SK-N-SH (cell line): ENCODE results near the gene ZC3H18. TPM values are rescaled to one million over a fixed set of nuclear protein-coding genes. Genes with fewer than 3 reads are reported as not detected.
A peak's percentile ranks its signal among the peaks of the same experiment; 100 is the strongest.

ENCODE experiments used
- CTCF ChIA-PET: fragments of 300-600, 350-600 bp; formaldehyde crosslinking; extraction: SDS; loops from one replicate; lab custom pipeline; 2021; lab: Yijun Ruan, JAX
- POLR2A ChIA-PET: fragments of 350-600 bp; sonication (Branson Sonifier 250); formaldehyde crosslinking; extraction: SDS; loops from one replicate; lab custom pipeline; 2020; ENCODE audit warnings: antibody characterized with exemption, inconsistent platforms; lab: Yijun Ruan, JAX
- DNase-seq: peaks from one replicate; pipeline ENCODE4 v3.0.0; 2012
- H2AFZ ChIP-seq: fragments of 200-600 bp; sonication (generic); 2 replicates; pipeline ENCODE4 v1.8.1; 2016; ENCODE audit warnings: antibody characterized with exemption, mild to moderate bottlenecking, low read depth
- H3F3A ChIP-seq: fragments of 200-600 bp; sonication (generic); replicated peaks from 2 replicates; pipeline ENCODE3; 2016; ENCODE audit warnings: antibody characterized with exemption, mild to moderate bottlenecking; ENCODE audit not compliant: insufficient read depth
- H3K27ac ChIP-seq, 2 experiments: fragments of 200-500 bp in 1 of 2; fragments of 200-600 bp in 1 of 2; sonication (Bioruptor generic) in 1 of 2; sonication (generic), shearing (Covaris generic) in 1 of 2; 2 replicates each; pipeline versions ENCODE4 v1.5.1 to v1.6.1; 2014 to 2016; ENCODE audit warnings: low read depth in 2 of 2, inconsistent platforms in 1 of 2, low read length in 1 of 2, mild to moderate bottlenecking in 1 of 2, mixed read lengths in 1 of 2
- H3K27me3 ChIP-seq: fragments of 200-600 bp; sonication (generic), shearing (Covaris generic); 2 replicates; pipeline ENCODE4 v1.6.1; 2016; ENCODE audit warnings: mixed run types; ENCODE audit not compliant: insufficient read depth
- H3K36me3 ChIP-seq, 2 experiments: fragments of 200-500 bp in 1 of 2; fragments of 200-600 bp in 1 of 2; sonication (Bioruptor generic) in 1 of 2; sonication (generic) in 1 of 2; replicated peaks in 1 of 2; 2 replicates each; pipeline versions ENCODE3 to v1.5.1; 2014 to 2016; ENCODE audit warnings: low read length in 1 of 2, mild to moderate bottlenecking in 1 of 2; ENCODE audit not compliant: insufficient read depth in 2 of 2, control insufficient read depth in 1 of 2
- H3K4me1 ChIP-seq, 2 experiments: fragments of 200-500 bp in 1 of 2; fragments of 200-600 bp in 1 of 2; sonication (Bioruptor generic) in 1 of 2; sonication (generic), shearing (Covaris generic) in 1 of 2; 2 replicates each; pipeline versions ENCODE4 v1.5.1 to v1.6.1; 2014 to 2016; ENCODE audit warnings: low read depth in 1 of 2, low read length in 1 of 2, mixed run types in 1 of 2; ENCODE audit not compliant: insufficient read depth in 2 of 2, control insufficient read depth in 1 of 2
- H3K4me2 ChIP-seq: fragments of 200-600 bp; sonication (generic), shearing (Covaris generic); 2 replicates; pipeline ENCODE4 v1.6.1; 2017; ENCODE audit warnings: mixed run types
- H3K4me3 ChIP-seq, 2 experiments: fragments of 200-500 bp in 1 of 2; fragments of 200-600 bp in 1 of 2; sonication (Bioruptor generic) in 1 of 2; sonication (generic), shearing (Covaris generic) in 1 of 2; 2 replicates each; pipeline versions ENCODE4 v1.5.1 to v1.8.1; 2014 to 2016; ENCODE audit warnings: low read depth in 2 of 2, inconsistent platforms in 1 of 2, low read length in 1 of 2, mild to moderate bottlenecking in 1 of 2, mixed read lengths in 1 of 2, moderate library complexity in 1 of 2
- H3K79me2 ChIP-seq: fragments of 200-600 bp; sonication (generic); 2 replicates; pipeline ENCODE4 v1.8.1; 2017; ENCODE audit warnings: mild to moderate bottlenecking; ENCODE audit not compliant: insufficient read depth
- H3K9ac ChIP-seq: fragments of 200-600 bp; sonication (generic); 2 replicates; pipeline ENCODE4 v1.6.1; 2017; ENCODE audit warnings: mixed run types
- H3K9me2 ChIP-seq: fragments of 200-600 bp; sonication (generic); 2 replicates; pipeline ENCODE4 v1.6.1; 2017; ENCODE audit warnings: mixed run types
- H3K9me3 ChIP-seq: fragments of 200-600 bp; sonication (generic); 2 replicates; pipeline ENCODE4 v1.6.1; 2017; ENCODE audit warnings: mixed run types, mild to moderate bottlenecking, moderate library complexity
- H4K20me1 ChIP-seq: fragments of 200-600 bp; sonication (generic); 2 replicates; pipeline ENCODE4 v1.6.1; 2017; ENCODE audit warnings: mild to moderate bottlenecking, mixed run types; ENCODE audit not compliant: insufficient read depth
- CHD2 ChIP-seq: fragments of 150-350 bp; IDR thresholded peaks from 2 replicates; pipeline ENCODE4 v1.6.1; 2018; ENCODE audit warnings: low read length; ENCODE audit not compliant: partially characterized antibody
- ELF1 ChIP-seq: IDR thresholded peaks from 2 replicates; pipeline ENCODE4 v1.4.0; 2012
- EP300 ChIP-seq, 2 experiments: IDR thresholded peaks; 2 replicates each; pipeline versions ENCODE4 v1.4.0 to v1.6.1; 2012; ENCODE audit warnings: borderline replicate concordance in 1 of 2, low read depth in 1 of 2, low read length in 1 of 2
- EZH2phosphoT487 ChIP-seq: fragments of 200-600 bp; sonication (generic); IDR thresholded peaks from 2 replicates; pipeline ENCODE4 v1.6.1; 2017; ENCODE audit warnings: low read depth, mixed run types, mild to moderate bottlenecking, antibody characterized with exemption, moderate library complexity, borderline replicate concordance
- FOXM1 ChIP-seq: IDR thresholded peaks from 2 replicates; pipeline ENCODE4 v1.4.0; 2012; ENCODE audit warnings: low read depth, mild to moderate bottlenecking
- GATA2 ChIP-seq: sonication (generic); formaldehyde crosslinking; IDR thresholded peaks from 2 replicates; pipeline ENCODE4 v1.5.0; 2020; ENCODE audit warnings: mild to moderate bottlenecking, missing genetic modification reagents
- JUND ChIP-seq: IDR thresholded peaks from 2 replicates; pipeline ENCODE4 v1.4.0; 2012
- MEF2A ChIP-seq: IDR thresholded peaks from 2 replicates; pipeline ENCODE4 v1.4.0; 2012; ENCODE audit warnings: low read depth, borderline replicate concordance
- MXI1 ChIP-seq: IDR thresholded peaks from 2 replicates; pipeline ENCODE4 v1.6.1; 2012; ENCODE audit warnings: mild to moderate bottlenecking, low read depth, low read length, improper control_type of control experiment
- NFIC ChIP-seq: IDR thresholded peaks from 2 replicates; pipeline ENCODE4 v1.4.0; 2012; ENCODE audit warnings: borderline replicate concordance
- RAD21 ChIP-seq: IDR thresholded peaks from 2 replicates; pipeline ENCODE4 v1.6.1; 2012; ENCODE audit warnings: mild to moderate bottlenecking, low read length
- RFX5 ChIP-seq: IDR thresholded peaks from 2 replicates; pipeline ENCODE4 v1.6.1; 2012; ENCODE audit warnings: mild to moderate bottlenecking, improper control_type of control experiment, low read length
- RXRA ChIP-seq: IDR thresholded peaks from 2 replicates; pipeline ENCODE4 v1.4.0; 2012; ENCODE audit warnings: low read depth, mild to moderate bottlenecking, borderline replicate concordance
- SMC3 ChIP-seq: IDR thresholded peaks from 2 replicates; pipeline ENCODE4 v1.6.1; 2012; ENCODE audit warnings: low read depth, low read length, improper control_type of control experiment
- TCF12 ChIP-seq: IDR thresholded peaks from 2 replicates; pipeline ENCODE4 v1.4.0; 2012
- TEAD4 ChIP-seq: IDR thresholded peaks from 2 replicates; pipeline ENCODE4 v1.4.0; 2012; ENCODE audit warnings: mild to moderate bottlenecking, borderline replicate concordance; ENCODE audit not compliant: insufficient read depth
- YY1 ChIP-seq: IDR thresholded peaks from 2 replicates; pipeline ENCODE4 v1.4.0; 2012; ENCODE audit warnings: low read depth, mild to moderate bottlenecking
- WGBS: methylation state at CpG from one replicate; pipeline ENCODE4 v1.1.6; 2017; ENCODE audit warnings: low lambda C conversion rate; 5-methylcytosine and 5-hydroxymethylcytosine counted together
- polyA plus RNA-seq, 3 experiments: library from polyadenylated mRNA; depleted of rRNA; stranded (reverse); fragments of >200 nt; gene quantifications; 2 replicates each; pipeline ENCODE4 v1.2.3, GENCODE V29; 2012
- TF ChIP-seq, protein P1 (sequence below): fragments of 150-350 bp; IDR thresholded peaks from 2 replicates; pipeline ENCODE4 v1.6.1; 2016; ENCODE audit warnings: mild to moderate bottlenecking, low read depth, low read length
- TF ChIP-seq, protein P2 (sequence below): IDR thresholded peaks from 2 replicates; pipeline ENCODE4 v1.6.1; 2012; ENCODE audit warnings: mild to moderate bottlenecking, low read depth, low read length, moderate library complexity
- TF ChIP-seq, protein P3 (sequence below): fragments of 200-600 bp; sonication (generic); IDR thresholded peaks from 2 replicates; pipeline ENCODE4 v1.6.1; 2017; ENCODE audit warnings: antibody characterized with exemption, mild to moderate bottlenecking, moderate library complexity
- TF ChIP-seq, protein P4 (sequence below): IDR thresholded peaks from 2 replicates; pipeline ENCODE4 v1.4.0; 2012; ENCODE audit warnings: low read depth
- TF ChIP-seq, protein P5 (sequence below): IDR thresholded peaks from 2 replicates; pipeline ENCODE4 v1.4.0; 2012; ENCODE audit warnings: low read depth, borderline replicate concordance
- TF ChIP-seq, protein P6 (sequence below): IDR thresholded peaks from 2 replicates; pipeline ENCODE4 v1.4.0; 2012; ENCODE audit warnings: low read depth, borderline replicate concordance

Gene ZC3H18
- 18.1 and 32.7 TPM in 2 replicates for polyA plus RNA-seq (2012; rRNA removed)
- polyA plus RNA-seq (2012; cell fraction: cytosol; rRNA removed) = 17.4 and 19.4 TPM in 2 replicates
- 76.1 and 100 TPM in 2 replicates for polyA plus RNA-seq (2012; cell fraction: nucleus; rRNA removed)

DNA sequence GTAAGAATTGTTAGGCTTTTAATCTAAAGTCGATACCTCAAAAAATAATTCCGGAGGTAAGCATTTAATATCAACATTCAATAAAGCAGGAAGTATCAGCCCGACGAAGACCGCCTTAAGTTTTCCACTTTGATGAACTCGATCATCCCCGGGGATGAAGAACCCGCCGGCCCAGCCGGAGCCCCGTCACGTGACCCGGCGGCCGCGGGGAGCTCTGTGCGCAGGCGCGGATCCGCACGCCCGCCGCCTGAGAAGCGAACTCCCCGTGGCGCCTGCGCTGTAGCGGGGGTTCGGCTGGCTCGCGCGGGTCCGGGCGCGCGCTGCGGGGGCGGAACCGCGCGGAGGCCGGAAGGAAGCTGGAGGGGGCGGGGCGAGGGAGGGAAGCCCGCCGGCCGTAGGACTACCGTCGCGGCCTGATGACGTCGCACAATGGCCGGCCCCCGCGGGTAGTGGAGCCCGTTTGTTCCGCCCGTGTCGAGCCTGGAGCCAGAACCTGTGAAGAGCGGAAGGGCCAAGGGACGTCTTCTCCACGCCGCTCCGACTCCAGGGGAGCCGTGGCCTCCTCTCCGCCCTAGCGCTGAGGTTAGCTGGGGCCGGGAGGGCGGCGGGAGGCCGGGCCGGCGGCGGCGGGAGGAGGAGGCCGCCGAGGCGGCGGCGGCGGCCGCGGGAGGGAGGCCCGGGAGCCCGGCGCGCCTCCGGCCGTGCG lies at the start of gene ZC3H18:
TSS of gene ZC3H18 (plus strand) at position 419 of the 706 bp plus-strand sequence. CDS start 6,721 bp downstream, outside the sequence.
- peaks cover 2% of the 10 kb centered on the region for H3F3A ChIP-seq
- H2AFZ ChIP-seq = peak within 1 kb of the TSS; percentile 85
- H3K9me3 ChIP-seq = no peaks in the 10 kb centered on the region
- H3K9ac ChIP-seq = peak within 1 kb of the TSS; percentile 84
- no peaks in the 10 kb centered on the region for H3K9me2 ChIP-seq
- H3K36me3 ChIP-seq = peaks cover 6 to 23% of the 10 kb centered on the region in 2 experiments
- peaks cover 12% of the 10 kb centered on the region in 2 experiments; a peak in 3 of 4 replicates for H3K4me1 ChIP-seq
- H4K20me1 ChIP-seq = peaks cover 35% of the 10 kb centered on the region
- peak within 1 kb of the TSS; percentile 76 to 83 for H3K4me3 ChIP-seq
- H3K4me2 ChIP-seq = peak within 1 kb of the TSS; percentile 99
- ChIA-PET CTCF (interaction anchor here (0.7 to 1.8 kb wide), 5 partner anchors 9 to 133 kb away, joined by 3 to 6 read pairs (median 4); no protein-coding TSS in a partner anchor), POLR2A (interaction anchor here (0.7 to 1.1 kb wide), 4 partner anchors 10 to 619 kb away, joined by 3 to 6 read pairs (median 4); partner anchors contain the start of gene BANP)
- peak within 1 kb of the TSS; percentile 52 to 76; a peak in 3 of 4 replicates for H3K27ac ChIP-seq
- 0% methylated on average over 8 of the region's 90 CpGs for WGBS
- H3K79me2 ChIP-seq = peaks cover 51% of the 10 kb centered on the region
- peak; percentile 100 for DNase-seq
- no peaks in the 10 kb centered on the region for H3K27me3 ChIP-seq
- no peak for TF ChIP-seq TEAD4
- no peak for TF ChIP-seq NFIC
- TF ChIP-seq RAD21 = no peak
- peak; percentile 75 for TF ChIP-seq ELF1
- TF ChIP-seq, protein P1, sequence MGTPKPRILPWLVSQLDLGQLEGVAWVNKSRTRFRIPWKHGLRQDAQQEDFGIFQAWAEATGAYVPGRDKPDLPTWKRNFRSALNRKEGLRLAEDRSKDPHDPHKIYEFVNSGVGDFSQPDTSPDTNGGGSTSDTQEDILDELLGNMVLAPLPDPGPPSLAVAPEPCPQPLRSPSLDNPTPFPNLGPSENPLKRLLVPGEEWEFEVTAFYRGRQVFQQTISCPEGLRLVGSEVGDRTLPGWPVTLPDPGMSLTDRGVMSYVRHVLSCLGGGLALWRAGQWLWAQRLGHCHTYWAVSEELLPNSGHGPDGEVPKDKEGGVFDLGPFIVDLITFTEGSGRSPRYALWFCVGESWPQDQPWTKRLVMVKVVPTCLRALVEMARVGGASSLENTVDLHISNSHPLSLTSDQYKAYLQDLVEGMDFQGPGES = no peak
- no peak for TF ChIP-seq EP300 (IDR thresholded peaks at IDR 0.05; ENCODE audit: borderline replicate concordance in 1 of 2, low read depth in 1 of 2, low read length in 1 of 2)
- no peak for TF ChIP-seq FOXM1
- no peak for TF ChIP-seq GATA2 (CRISPR knock-in tag)
- TF ChIP-seq, protein P2, sequence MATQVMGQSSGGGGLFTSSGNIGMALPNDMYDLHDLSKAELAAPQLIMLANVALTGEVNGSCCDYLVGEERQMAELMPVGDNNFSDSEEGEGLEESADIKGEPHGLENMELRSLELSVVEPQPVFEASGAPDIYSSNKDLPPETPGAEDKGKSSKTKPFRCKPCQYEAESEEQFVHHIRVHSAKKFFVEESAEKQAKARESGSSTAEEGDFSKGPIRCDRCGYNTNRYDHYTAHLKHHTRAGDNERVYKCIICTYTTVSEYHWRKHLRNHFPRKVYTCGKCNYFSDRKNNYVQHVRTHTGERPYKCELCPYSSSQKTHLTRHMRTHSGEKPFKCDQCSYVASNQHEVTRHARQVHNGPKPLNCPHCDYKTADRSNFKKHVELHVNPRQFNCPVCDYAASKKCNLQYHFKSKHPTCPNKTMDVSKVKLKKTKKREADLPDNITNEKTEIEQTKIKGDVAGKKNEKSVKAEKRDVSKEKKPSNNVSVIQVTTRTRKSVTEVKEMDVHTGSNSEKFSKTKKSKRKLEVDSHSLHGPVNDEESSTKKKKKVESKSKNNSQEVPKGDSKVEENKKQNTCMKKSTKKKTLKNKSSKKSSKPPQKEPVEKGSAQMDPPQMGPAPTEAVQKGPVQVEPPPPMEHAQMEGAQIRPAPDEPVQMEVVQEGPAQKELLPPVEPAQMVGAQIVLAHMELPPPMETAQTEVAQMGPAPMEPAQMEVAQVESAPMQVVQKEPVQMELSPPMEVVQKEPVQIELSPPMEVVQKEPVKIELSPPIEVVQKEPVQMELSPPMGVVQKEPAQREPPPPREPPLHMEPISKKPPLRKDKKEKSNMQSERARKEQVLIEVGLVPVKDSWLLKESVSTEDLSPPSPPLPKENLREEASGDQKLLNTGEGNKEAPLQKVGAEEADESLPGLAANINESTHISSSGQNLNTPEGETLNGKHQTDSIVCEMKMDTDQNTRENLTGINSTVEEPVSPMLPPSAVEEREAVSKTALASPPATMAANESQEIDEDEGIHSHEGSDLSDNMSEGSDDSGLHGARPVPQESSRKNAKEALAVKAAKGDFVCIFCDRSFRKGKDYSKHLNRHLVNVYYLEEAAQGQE = no peak
- TF ChIP-seq SMC3 = no peak
- TF ChIP-seq, protein P3, sequence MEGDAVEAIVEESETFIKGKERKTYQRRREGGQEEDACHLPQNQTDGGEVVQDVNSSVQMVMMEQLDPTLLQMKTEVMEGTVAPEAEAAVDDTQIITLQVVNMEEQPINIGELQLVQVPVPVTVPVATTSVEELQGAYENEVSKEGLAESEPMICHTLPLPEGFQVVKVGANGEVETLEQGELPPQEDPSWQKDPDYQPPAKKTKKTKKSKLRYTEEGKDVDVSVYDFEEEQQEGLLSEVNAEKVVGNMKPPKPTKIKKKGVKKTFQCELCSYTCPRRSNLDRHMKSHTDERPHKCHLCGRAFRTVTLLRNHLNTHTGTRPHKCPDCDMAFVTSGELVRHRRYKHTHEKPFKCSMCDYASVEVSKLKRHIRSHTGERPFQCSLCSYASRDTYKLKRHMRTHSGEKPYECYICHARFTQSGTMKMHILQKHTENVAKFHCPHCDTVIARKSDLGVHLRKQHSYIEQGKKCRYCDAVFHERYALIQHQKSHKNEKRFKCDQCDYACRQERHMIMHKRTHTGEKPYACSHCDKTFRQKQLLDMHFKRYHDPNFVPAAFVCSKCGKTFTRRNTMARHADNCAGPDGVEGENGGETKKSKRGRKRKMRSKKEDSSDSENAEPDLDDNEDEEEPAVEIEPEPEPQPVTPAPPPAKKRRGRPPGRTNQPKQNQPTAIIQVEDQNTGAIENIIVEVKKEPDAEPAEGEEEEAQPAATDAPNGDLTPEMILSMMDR = no peak
- no peak for TF ChIP-seq MEF2A
- no peak for TF ChIP-seq RFX5
- no peak for TF ChIP-seq RXRA
- TF ChIP-seq, protein P4, sequence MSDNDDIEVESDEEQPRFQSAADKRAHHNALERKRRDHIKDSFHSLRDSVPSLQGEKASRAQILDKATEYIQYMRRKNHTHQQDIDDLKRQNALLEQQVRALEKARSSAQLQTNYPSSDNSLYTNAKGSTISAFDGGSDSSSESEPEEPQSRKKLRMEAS = peak; percentile 40; the same call in 1 of the 2 replicates
- TF ChIP-seq JUND = no peak
- no peak for TF ChIP-seq EZH2phosphoT487
- TF ChIP-seq CHD2 = peak; percentile 67
- TF ChIP-seq, protein P5, sequence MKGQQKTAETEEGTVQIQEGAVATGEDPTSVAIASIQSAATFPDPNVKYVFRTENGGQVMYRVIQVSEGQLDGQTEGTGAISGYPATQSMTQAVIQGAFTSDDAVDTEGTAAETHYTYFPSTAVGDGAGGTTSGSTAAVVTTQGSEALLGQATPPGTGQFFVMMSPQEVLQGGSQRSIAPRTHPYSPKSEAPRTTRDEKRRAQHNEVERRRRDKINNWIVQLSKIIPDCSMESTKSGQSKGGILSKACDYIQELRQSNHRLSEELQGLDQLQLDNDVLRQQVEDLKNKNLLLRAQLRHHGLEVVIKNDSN = peak; percentile 97
- peak; percentile 91 for TF ChIP-seq YY1
- no peak for TF ChIP-seq TCF12
- TF ChIP-seq, protein P6, sequence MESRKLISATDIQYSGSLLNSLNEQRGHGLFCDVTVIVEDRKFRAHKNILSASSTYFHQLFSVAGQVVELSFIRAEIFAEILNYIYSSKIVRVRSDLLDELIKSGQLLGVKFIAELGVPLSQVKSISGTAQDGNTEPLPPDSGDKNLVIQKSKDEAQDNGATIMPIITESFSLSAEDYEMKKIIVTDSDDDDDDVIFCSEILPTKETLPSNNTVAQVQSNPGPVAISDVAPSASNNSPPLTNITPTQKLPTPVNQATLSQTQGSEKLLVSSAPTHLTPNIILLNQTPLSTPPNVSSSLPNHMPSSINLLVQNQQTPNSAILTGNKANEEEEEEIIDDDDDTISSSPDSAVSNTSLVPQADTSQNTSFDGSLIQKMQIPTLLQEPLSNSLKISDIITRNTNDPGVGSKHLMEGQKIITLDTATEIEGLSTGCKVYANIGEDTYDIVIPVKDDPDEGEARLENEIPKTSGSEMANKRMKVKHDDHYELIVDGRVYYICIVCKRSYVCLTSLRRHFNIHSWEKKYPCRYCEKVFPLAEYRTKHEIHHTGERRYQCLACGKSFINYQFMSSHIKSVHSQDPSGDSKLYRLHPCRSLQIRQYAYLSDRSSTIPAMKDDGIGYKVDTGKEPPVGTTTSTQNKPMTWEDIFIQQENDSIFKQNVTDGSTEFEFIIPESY = no peak
- TF ChIP-seq MXI1 = peak; percentile 65
